Ramos (cell line): ENCODE data around the gene FOXJ3.

Experiments used
- in situ Hi-C: fragments of 300-500 bp; cut with MboI; formaldehyde crosslinking; loops from one replicate; pipeline ENCODE4 v1.14.3; 2022; ENCODE audit warnings: low sequenced_read_pairs; ENCODE audit not compliant: unreplicated experiment

FOXJ3 gene

DNA sequence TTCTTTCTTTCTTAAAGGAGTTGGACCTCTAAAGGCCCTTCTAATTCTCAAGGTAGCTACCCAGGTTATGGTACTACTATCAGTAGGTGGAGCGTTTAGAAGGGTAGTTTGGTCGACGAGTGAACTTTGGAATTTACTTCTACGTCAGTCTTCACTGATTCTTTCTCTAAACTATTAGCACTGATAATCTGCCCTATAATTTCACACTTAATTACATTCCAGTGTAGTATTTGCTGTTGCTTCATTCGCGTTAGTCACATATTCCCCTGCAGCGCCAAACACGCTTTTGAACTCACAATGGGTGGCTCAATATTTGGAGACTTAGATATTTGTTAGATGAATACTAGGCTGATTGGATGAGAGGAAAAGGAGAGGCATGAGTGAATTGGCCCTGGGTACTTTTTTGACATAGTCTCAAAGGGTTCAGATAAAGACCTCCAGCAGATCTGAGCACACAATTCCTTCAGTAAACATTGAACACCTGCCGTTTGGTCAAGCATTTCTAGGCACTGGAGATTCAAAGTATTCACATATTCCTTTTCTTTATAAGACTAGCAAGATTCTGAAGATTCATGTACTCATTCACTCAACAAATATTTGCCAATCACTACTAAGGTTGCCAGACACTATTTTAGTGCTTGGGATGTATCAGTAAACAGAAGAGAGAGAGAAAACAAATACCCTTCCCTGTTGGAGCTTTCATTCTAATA is 929 bp upstream of the FOXJ3 start:
- in situ Hi-C loops, result no loop called here

DNA sequence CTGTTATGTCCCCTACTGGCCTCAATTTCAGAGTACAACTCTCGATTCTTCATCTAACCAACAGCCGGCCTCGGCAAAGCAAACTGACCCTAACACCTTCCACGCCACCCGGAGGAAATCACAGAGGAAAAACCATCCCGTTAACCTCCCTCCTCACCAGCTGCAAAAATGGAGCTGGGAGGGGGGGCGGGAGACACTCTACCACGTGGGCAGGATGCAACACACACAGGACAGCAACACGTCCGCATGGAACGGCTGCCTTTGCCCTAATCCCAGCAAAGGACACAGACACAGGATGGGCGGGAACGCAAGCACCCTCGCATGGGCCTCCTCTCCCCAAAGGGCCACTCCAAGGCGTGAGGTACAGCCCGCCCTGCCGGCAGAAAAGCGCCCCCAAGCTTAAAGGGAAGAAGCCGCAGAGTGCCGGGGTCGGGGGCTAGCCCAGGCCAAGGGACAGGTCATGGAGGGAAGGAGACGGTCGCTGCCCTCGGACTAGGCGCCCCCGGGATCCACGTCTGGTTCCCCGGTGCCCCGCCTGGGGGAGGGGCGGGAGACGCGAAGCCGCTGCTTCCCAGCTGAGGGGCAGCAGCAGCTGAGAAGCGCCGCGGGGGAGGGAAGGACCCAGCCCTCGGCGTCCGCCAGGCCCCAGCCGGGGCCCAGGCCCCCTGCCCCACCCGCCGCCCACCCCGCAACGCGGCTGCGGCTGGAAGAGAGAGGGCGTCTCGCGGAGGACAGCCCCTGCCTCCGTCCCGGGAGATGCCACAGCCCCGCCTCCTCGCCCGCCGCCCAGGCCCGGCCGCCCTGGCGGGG is 590 bp downstream of the FOXJ3 start:
- in situ Hi-C loops, result no loop called here

GRCh38 chr1:42333662-42334239 is 1.3 kb downstream of the FOXJ3 start:
- in situ Hi-C loops, result no loop called here

- in situ Hi-C loops, result no loop called here
Measured at GRCh38 chr1:42332877-42333276, 2.2 kb downstream of the FOXJ3 start.

DNA sequence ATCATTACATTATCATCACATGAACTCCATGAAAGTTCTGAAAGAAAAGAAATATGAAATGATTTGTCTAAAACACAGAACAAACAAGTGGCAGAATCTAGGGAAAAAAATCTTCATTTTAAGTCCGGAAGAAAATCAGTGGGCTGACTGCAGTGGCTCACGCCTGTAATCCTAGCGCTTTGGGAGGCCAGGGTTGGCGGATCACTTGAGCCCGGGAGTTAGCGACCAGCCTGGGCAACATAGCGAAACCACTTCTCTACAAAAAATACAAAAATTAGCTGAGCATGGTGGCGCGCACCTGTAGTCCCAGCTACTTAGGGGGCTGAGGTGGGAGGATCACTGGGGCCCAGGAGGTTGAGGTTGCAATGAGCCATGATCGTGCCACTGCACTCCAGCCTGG is 4.8 kb downstream of the FOXJ3 start:
- in situ Hi-C loops, result no loop called here

DNA sequence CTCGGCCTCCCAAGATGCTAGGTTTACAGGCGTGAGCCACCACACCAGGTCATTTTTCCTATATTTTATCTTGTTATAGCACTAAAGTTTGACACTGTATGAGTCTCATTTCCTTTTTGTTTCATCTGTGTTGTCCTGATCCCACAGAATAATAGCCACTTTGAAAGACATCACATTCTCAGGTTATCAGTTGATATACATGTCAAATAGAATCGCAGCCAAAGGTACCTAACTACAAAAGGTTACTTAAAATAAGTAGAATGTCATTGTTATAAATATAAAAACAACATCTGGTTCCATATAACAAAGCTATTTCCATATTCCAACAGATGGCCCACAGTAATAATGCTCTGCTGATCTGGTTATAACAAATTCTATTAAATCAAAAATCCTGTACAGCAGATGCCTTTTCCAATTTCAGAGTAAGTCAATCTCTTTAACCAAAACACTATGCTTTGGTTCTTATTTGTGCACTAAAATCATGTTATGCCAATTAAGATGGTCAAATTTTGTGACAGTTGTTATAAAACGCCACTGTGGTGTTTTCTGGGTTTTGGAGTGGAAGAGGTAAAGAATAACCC is 6.0 kb downstream of the FOXJ3 start:
- in situ Hi-C loops, result no loop called here

- in situ Hi-C loops, result no loop called here
Measured at GRCh38 chr1:42328047-42328625, 6.9 kb downstream of the FOXJ3 start.

DNA sequence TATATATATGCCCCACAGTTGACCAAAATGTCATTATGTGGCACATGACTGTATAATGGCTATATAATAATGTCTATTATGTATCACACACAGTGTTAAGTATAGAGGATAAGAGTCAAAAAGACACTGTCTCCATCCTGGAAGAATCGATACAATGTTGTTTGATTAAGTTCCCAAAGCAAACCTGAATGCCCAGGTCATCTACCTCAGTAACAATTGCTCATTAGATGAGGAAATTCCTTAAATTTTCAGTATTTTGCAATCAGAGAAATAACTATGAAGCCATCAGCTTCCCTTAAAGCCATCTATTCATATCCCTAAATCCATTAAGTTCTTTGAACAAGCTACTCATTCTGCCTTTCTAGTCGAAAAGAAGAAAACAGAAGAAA is 10.0 kb downstream of the FOXJ3 start:
- in situ Hi-C loops, result no loop called here

GRCh38 chr1:42324398-42325013 is 10.5 kb downstream of the FOXJ3 start:
- in situ Hi-C loops, result no loop called here

DNA sequence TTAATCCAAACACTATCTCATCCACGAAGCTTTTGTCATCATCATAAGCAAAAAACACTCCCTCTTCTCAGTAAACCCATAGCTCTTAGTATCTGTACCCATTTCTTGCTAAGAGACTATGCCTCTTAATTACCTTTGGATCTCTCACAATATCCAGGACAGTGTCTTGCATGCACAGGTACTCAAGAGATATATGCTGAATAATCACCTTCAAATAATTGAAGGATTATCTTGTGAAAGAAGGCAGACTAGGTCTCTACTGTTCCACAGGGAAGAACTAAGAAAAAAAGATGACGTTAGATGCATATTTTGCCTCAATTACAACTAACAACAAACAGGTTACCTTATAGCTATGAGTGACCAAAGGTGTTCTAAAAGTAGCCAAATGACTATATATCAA is 11.5 kb downstream of the FOXJ3 start:
- in situ Hi-C loops, result no loop called here

- in situ Hi-C loops, result no loop called here
Measured at GRCh38 chr1:42322577-42322976, 12.5 kb downstream of the FOXJ3 start.

- in situ Hi-C loops, result no loop called here
Measured at GRCh38 chr1:42321731-42322130, 13.3 kb downstream of the FOXJ3 start.

DNA sequence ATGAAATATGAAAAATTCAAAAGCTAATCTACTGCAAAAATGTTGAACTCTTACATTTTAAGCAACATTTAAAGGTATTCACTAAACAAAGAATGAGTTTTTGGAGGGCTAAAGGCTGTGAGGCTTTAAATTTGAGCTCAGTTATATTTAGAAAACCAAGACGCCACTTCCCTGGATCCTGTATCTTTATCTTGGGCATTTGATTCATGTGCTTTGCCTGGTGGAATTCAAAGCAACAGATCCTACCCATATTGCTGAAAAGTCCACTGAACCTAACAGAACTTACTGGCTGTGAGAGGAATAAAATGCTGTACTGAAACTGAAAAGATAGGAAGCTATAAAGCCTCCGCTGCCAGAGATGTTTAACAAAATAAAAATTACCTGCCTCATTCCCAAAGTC is 14.3 kb downstream of the FOXJ3 start:
- in situ Hi-C loops, result no loop called here

GRCh38 chr1:42319871-42320484 is 15.1 kb downstream of the FOXJ3 start:
- in situ Hi-C loops, result no loop called here

GRCh38 chr1:42319128-42319851 is 15.7 kb downstream of the FOXJ3 start:
- in situ Hi-C loops, result no loop called here

- in situ Hi-C loops, result no loop called here
Measured at GRCh38 chr1:42318601-42319000, 16.4 kb downstream of the FOXJ3 start.

- in situ Hi-C loops, result no loop called here
Measured at GRCh38 chr1:42317308-42317707, 17.7 kb downstream of the FOXJ3 start.

GRCh38 chr1:42316292-42316691 is 18.7 kb downstream of the FOXJ3 start:
- in situ Hi-C loops, result no loop called here

DNA sequence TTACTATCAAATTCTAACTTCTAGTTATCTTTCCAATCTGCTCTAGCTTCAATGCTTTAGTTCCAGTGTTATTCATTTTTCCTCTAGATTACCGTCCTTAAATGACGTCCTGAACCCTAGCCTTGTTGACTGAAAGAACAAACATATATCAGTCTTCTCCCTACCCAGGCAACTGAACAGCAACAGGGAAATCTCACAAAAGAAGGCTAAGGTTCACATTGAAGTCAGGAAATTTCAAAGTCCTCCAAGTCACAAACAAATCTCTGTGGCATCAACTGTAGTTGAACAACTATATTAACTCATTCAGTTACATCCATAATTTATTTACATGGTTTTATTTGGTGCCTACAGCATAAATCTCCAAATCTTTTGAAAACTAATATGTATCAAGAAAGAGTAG is 19.5 kb downstream of the FOXJ3 start:
- in situ Hi-C loops, result no loop called here
